GM21529 (cell line): Measurements from ENCODE around the gene SLC26A1.

Experiments used
- ATAC-seq: cut with Tn5 transposase; IDR thresholded peaks from one replicate; pipeline ENCODE4 v1.9.1; 2021; ENCODE audit not compliant: unreplicated experiment

SLC26A1 gene

DNA sequence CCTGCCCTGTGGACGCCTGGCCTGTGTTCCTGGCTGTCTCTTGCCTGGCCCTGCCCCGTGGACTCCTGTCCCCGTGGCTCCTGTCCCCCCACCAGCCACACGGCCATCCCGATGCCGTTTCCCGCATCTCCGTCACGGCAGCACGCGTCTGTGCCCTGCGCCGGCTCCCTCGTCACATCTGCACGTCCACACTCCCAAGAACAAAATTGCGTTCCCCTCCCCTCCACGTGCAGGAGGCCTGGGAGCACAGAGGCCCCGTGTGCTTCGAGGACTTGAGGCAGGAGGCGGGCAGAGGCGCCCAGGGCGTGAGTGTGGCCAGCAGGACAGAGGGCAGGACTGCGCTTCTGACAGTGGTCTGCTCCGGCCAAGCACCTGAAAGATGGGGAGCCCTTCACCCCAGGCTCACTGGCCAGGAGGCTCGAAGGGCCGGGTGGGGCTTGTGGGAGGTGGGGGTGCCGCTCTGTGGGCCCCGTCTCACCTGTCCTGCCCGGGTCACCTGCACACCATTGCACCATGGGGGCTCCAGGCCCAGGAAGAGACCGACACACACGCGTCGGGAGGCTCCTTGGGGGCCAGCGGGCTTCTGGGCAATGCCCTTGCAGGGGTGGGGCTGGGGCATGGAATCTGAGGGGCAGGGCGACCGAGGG, 35.5 kb upstream of the SLC26A1 start:
- no peak for ATAC-seq

DNA sequence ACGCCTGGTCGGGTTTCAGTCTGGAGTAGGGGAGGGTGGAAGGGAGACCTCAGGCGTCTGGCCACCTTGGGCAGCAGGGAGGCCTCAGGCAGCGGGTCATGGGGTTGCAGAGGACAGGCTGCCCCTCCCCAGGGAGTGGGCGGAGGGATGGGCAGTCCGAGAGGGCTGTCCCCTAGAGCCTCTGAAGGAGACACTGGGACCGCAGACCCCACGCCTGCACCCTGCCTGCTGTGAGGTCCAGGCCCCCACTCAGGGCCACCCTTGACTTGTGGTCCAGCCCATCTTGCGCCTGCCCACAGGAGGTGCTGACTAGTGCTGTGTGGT, 34.7 kb upstream of the SLC26A1 start:
- ATAC-seq = no peak

DNA sequence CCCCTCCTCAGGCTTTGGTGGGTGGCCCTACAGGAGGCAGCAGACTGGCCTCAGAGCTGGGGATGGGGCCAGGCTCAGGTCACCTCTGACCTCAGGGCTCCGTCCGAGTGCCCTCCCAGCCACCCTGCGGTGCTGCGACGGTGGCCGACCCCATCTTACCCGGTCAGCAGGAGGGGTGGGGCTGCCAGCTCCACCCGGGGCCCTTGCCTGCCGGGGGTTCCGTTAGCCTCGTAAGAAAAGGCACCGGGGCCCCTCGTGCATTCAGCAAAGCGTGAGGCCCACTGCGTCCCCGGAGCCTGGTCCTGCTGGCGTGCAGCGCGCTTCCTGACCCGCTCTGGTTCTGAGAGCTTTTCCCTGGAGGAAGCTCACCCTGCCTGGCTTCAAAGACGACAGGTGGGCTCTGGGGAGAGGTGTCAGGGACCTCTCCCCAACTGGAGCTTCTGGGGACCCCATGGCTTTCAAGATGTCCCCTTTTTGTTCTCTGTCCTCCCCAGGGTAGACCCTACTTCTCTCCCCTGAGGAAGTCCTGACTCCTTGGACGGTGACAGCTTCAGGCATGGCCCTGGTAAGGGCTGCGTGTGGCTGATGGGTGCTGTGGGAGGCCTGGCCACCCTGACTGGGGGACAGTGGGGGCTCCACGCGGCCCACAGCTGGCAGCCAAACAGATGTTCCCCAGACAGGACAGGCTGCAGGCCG, 34.2 kb upstream of the SLC26A1 start:
- no peak for ATAC-seq

DNA sequence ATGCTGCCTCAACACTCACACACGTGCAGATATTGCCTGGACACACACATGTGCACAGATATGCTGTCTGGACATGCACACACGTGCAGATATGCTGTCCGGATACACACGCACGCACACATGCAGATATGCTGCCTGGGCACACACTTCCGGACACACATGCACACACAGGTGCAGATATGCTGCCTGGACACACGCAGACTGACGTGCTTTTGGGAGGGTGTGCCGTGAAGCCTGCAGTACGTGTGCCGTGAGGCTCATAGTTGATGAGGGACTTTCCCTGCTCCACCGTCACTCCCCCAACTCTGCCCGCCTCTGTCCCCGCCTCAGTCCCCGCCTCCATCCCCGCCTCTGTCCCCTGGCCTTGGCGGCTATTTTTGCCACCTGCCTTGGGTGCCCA, 32.9 kb upstream of the SLC26A1 start:
- peak; percentile 73 for ATAC-seq

DNA sequence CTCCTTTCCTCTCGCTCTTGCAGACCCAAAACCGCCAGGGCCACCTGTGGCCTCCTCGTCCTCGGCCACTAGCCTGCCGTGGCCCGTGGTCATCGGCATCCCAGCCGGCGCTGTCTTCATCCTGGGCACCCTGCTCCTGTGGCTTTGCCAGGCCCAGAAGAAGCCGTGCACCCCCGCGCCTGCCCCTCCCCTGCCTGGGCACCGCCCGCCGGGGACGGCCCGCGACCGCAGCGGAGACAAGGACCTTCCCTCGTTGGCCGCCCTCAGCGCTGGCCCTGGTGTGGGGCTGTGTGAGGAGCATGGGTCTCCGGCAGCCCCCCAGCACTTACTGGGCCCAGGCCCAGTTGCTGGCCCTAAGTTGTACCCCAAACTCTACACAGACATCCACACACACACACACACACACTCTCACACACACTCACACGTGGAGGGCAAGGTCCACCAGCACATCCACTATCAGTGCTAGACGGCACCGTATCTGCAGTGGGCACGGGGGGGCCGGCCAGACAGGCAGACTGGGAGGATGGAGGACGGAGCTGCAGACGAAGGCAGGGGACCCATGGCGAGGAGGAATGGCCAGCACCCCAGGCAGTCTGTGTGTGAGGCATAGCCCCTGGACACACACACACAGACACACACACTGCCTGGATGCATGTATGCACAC, 31.8 kb upstream of the SLC26A1 start:
- ATAC-seq = no peak

DNA sequence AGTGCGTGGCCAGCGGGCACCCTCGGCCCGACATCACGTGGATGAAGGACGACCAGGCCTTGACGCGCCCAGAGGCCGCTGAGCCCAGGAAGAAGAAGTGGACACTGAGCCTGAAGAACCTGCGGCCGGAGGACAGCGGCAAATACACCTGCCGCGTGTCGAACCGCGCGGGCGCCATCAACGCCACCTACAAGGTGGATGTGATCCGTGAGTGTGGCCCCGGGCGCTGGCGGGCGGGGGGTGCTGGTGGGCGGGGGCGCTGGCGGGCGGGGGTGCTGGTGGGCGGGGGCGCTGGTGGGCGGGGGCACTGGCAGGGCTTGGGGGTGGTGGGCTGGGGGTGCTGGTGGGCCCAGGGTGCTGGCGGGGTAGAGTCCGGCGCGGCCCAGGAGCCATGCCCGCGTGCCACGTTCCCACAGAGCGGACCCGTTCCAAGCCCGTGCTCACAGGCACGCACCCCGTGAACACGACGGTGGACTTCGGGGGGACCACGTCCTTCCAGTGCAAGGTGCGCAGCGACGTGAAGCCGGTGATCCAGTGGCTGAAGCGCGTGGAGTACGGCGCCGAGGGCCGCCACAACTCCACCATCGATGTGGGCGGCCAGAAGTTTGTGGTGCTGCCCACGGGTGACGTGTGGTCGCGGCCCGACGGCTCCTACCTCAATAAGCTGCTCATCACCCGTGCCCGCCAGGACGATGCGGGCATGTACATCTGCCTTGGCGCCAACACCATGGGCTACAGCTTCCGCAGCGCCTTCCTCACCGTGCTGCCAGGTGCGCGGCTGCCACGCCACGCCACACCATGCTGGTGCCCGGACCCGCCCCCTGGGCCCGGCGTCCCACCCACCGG, 30.9 kb upstream of the SLC26A1 start:
- no peak for ATAC-seq

DNA sequence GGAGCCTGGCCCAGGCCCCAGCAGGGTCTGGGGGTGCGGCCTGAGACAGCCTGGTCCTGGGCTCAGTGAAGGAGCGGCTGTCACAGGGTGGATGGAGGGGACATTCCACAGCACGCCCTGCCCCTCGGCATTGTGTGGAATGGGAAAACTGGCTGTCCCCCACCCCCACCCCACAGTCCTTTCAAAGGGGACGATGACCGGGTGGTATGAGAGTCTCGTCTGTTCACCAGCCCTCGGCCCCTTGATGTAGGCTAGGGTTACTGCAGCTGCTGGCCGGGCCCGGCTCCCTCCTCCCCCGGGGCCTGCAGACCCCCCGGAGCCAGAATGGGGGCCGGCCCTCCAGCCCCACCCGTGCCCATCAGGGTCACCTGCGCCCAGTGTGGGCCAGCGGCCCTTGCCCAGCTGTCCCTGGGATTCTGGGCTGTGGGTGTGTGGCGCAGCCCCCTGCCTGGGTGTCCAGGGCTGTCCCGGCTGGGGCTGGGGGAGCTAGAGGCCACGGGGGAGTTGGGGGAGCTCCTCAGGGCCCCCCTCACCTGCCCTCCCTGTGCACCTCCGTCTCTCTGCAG, 30.0 kb upstream of the SLC26A1 start:
- no peak for ATAC-seq

DNA sequence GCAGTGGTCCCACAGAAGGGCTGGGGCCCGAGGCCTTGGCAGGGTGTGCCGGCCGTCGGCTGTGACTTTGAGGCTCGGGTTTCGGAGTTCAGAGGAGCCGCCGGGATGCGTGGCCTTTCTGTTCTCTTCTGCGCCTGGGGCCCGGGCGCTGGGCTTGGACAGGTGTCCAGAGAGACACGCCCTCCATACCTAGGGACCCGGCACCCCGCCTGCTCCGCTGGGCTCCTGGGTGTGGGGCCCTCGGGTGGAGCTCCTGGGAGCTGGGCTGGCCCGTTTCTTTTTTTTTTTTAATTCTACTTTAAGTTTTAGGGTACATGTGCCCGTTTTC, 29.5 kb upstream of the SLC26A1 start:
- no peak for ATAC-seq

DNA sequence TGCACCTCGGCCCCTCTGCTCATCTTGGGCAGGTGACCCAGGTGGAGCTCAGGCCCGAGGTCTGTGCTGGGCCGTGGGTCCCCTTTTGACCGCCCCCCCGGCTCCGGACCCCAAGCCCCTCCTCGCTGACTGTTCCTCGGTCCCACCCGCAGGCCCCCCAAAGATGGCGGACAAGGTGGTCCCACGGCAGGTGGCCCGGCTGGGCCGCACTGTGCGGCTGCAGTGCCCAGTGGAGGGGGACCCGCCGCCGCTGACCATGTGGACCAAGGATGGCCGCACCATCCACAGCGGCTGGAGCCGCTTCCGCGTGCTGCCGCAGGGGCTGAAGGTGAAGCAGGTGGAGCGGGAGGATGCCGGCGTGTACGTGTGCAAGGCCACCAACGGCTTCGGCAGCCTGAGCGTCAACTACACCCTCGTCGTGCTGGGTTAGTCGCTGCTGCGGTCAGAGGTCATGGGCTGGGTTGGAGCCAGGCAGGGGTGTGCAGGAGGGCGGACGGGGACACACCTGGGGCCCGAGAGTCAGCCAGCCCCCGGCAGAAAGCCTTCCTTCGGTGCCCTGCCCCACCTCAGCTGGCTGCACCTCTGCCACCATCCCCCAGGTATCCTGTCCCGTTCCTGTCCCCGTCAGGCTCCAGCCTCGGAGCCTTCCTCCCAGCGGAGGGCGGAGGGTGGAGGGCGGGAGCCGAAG, 29.0 kb upstream of the SLC26A1 start:
- ATAC-seq = no peak

DNA sequence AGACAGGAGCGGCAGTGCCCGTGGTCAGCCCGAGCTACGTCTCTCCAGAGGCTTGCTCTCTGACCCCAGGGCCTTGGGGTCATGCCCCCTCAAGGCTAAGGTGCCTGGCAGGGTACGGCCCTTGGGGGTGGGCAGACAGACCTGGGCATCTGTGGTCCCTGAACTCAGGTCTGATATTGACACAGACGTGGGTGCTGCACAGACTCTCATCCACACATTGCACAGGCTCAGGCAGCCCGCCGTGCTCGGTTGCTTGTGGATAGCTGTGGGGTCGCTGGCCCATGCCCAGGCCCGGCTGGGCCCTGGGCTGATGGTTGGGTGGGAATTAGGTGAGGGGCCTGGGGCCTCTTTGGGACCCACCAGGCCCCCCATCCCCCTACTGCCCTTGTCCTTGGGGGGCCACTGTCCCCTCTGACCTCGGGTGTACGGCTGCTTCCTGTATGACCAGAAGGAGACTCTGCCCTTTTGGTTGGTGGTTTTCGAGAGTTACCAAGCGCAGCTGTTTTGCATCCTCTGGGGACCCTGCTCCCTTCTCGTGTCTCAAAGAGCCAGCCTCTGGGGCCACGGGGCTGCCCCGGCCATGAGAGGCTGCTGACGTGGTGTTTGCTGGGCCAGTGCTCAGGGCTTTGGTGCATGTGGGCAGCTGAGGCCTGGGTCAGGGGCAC, 28.3 kb upstream of the SLC26A1 start:
- ATAC-seq = peak; percentile 80

DNA sequence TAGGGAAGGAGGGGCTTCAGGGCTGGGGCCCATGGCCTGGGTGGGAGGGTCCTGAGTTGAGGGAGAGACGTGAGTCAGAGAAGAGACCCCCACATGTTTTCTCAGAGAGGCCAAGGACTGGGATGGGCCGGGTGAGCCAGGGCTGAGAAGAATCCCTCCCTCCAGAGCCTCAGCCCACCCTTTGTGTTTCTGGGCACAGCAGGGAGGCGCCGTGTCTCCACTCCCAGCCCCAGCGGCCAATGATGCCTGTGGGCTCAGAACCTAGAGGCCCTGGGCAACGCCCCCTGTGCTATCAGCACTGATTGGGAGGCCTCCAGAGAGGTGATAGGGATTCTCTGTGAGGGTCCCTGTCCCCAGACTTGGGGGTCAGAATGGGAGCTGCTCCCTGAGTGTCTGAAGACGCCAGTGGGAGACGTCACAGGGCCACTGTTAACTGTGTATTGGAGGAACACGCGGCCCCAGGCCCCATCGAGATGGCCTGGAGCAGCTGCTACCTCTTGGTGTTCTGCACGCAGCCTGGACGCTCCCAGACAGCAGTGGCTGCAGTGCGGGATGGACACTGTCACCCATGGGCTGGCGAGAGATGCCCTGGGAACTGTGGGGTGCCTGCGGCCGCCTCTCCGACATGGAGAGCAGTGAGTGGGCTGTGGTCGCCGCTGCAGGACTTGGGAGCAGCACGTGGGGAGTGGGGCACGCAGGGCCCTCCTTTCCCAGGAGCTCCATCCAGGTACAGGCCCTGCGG, 26.7 kb upstream of the SLC26A1 start:
- ATAC-seq = no peak

DNA sequence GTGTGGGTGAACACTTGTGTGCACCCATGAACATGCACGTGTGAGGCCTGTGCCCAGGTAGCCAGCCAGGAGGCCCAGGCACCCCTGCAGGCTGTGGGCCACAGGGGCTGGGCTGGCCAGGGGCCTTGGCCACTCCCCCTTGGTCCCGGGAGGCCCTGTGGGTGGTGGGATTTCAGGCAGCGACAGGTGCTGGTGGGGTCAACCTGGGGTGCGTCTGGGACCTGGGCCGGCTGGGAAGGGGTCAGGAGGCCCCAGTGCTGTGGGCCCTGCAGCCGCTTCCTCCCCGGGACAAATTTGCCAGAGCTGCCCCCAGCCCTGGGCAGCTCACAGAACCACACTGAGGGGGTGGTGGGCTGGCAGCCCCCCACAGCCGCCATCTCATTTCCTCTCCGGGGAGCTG, 26.1 kb upstream of the SLC26A1 start:
- no peak for ATAC-seq

DNA sequence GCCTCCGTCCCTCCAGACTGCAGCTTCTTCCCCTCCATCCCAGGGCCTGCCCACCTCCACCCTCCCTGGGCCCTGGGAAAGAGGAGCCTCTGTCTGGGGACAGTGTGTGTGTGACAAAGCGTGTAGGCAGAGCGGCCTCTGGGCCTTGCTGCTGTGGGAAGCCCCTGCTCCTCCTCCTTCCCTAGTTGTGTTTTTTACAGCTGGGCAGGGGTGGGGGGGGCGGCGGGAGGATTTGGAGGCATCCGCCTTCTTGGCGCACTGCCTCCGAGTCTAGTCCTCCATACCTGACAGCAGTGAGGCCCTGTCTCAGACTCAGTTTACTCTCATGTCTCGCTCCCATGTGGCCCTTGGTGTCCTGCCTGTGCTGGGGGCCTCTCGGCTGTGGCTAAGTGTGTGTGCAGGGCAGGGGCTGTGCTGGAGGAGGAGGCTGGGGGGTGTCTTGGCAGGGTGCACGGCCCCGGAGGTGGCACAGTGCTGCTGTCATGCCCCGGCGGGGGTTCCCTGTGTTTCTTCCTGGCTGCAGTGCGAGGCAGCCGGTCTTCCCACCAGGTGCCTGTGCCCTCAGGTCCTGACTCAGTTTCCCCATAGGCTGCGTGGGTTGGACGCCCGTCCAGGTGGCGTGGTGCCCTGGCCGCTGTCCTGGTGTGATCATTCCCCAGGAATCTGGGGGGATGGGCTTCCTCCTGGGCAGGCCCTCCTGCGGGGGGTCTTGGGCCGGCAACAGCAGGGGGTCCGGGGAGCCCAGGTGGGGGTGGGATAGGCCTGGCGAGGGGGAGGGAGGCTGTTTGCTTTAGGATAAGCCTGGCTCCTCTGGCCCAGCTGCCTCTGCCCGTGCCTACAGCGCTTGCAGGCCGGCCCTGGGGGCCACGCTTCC, 25.2 kb upstream of the SLC26A1 start:
- no peak for ATAC-seq

DNA sequence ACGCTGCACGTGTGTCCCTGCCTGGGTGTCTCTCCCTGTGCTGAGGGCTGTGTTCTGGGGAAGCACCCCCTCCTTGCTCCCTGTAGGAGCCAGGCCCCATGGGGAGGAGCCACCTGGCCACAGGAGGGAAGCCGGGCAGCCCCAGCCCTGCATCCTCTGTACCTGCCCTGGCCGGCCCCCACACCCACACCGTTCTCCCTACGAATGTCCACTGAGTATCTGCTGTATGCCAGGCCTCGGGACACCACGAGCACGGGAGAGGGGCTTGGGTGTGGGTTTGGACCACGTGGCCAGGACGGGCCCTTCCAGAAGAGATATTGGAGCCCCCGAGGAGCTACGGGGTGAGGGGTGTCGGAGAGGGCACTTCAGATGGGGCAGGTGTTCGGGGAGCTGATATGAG, 24.5 kb upstream of the SLC26A1 start:
- no peak for ATAC-seq

DNA sequence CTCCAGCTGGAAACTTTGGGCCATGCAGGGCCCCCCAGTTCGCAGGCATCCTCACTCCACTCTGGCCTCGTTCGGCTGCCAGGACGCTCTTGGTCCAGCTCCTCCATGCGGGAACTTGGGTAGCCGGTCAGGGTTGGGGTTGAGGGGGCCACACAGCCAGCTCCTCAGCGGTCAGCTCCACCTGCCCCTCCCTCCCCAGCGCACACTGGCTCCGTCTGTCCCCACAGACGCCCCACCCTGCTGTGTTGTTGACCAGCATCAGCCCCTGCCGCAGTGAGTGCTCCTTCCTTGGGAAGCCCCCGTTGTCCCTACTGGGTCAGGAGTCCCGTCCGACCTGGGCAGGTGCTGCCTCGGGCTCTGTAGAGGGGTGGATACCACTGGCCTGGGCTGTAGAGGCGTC, 24.0 kb upstream of the SLC26A1 start:
- ATAC-seq = no peak

DNA sequence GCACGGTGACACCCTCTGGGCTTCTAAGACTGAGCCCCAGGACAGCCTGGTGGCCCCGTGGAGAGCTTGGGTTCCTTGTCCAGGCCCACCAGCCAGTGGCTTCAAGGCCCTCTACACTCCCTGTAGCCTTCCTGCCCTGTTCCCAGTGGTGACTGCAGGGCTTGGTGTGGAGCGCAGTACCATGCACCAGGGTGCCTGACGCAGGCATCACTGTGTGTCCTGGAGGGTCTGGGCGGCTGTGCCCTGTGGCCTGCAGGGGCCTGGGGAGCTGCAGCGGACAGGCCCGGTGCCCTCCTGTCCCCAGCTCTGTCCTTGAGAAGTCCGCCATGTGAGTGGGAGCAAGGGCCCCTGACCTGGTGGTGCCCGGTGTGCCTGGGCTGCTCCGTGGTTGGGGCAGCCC, 22.5 kb upstream of the SLC26A1 start:
- ATAC-seq = no peak

DNA sequence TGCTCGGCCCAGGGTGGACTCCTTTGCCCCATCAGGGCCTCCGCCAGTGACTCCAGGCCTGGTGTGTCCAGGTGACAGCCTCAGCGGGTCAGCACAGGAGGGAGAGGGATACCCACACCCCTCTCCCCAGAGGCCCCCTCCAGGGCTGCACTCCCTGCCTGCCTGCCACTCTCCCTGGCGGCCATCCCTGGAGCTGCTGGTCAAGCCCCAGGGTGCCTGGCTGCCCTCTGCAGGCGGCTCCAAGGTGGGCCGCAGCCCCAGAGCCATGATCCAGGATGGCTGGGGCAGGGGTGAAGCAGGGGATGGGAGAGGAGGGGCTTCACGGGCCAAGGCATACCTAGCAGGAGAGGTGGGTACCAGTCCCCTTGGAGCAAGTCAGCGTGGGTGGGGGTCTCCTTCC, 22.0 kb upstream of the SLC26A1 start:
- ATAC-seq = no peak

DNA sequence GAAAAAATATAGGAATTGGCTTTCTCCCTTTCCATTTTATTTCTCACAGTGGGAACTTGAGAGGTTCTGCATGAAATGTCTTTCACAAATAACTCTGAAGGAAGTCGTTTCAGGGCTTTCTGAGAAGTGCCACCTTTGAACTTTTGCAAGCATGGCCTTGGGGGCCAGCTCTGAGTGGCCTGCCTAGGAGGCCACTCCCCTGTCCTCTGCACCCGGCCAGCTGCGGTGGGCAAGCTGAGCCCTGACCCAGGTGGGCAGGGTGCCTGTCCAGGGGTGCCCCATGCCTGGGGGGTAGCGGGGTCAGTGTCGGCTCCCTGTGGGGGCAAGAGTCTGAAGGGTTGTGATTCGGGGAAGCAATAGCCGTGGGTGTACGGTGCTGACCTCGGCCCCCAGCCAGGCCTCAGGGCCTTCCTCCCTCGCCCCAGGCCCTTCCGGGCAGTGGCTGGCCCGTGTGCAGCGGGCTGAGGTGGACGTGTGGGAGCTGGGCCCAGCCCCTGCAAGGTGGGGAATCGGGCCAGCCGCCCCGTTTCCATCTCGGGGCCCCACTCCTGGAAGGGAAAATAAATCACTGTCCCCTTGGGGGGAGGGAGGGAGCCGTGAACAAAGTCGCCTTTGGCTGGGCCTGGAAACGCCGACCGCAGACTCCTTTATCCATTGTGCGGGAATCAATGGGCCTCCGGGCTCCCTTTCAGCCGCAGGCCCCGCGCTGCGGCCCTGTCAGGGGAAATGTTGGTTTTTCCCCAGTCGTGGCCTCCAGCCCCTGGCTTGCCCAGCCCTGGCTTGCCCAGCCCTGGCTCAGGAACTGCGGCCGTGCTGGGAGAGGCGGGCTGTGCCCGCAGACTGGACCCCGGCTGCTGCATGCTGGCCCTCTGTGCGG, 21.3 kb upstream of the SLC26A1 start:
- no peak for ATAC-seq
